ENCODE data around the gene FRAS1.

DNA sequence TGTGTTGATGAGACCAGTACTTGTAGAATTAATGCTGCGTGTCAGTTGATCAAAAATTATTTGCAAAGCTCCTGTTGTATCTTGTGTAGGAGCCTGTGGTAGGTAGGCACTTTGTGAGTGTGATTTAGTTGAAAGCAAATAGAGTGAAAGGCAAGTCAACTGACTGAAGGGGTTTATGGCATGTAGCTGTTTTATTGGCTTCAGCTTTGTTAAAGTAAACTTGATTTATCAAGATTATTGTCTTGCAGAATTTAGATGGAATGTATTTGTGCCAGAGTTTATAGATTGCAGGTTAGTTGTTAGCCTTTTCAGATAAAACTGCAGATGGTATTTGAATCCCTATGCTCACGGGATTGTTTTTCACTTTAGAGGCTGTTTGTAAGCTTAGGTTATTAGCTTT lies 128.0 kb downstream of the FRAS1 start:
- no peak for TF ChIP-seq POLR2A (IDR thresholded peaks at IDR 0.05)
- TF ChIP-seq, protein P1, sequence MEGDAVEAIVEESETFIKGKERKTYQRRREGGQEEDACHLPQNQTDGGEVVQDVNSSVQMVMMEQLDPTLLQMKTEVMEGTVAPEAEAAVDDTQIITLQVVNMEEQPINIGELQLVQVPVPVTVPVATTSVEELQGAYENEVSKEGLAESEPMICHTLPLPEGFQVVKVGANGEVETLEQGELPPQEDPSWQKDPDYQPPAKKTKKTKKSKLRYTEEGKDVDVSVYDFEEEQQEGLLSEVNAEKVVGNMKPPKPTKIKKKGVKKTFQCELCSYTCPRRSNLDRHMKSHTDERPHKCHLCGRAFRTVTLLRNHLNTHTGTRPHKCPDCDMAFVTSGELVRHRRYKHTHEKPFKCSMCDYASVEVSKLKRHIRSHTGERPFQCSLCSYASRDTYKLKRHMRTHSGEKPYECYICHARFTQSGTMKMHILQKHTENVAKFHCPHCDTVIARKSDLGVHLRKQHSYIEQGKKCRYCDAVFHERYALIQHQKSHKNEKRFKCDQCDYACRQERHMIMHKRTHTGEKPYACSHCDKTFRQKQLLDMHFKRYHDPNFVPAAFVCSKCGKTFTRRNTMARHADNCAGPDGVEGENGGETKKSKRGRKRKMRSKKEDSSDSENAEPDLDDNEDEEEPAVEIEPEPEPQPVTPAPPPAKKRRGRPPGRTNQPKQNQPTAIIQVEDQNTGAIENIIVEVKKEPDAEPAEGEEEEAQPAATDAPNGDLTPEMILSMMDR (IDR thresholded peaks at IDR 0.05): no peak

Measured in breast epithelium (tissue), 3 donors.